ENCODE data around the gene ERGIC1. TPM values are rescaled to one million over a fixed set of nuclear protein-coding genes. Genes with fewer than 3 reads are reported as not detected.

The ERGIC1 gene
- polyA plus RNA-seq, 1 experiment, result 137 TPM

- no peaks in the 10 kb centered on the region for H3K27me3 ChIP-seq (ENCODE audit: control insufficient read depth, insufficient read depth, low read length)
- peak; percentile 44 for TF ChIP-seq CTCF (IDR thresholded peaks at IDR 0.05; ENCODE audit: low read depth, low read length)
- DNase-seq (ENCODE audit: low read depth, low spot score), result peak; percentile 86
- ChIA-PET POLR2A (interaction anchor here (0.8 to 2.4 kb wide), 7 partner anchors 11 to 164 kb away, joined by 3 to 24 read pairs (median 7); partner anchors contain the start of gene DUSP1), CTCF (interaction anchor here (0.6 to 7.2 kb wide), 10 partner anchors 9 to 222 kb away, joined by 3 to 80 read pairs (median 5); no protein-coding TSS in a partner anchor)
- peak overlapping the region; percentile 80 for H3K27ac ChIP-seq (ENCODE audit: low read depth, low read length)
- H3K4me3 ChIP-seq (ENCODE audit: low read depth, low read length), result no peak overlapping the region
- no peaks in the 10 kb centered on the region for H3K9me3 ChIP-seq (ENCODE audit: control insufficient read depth, insufficient read depth, low read length)
These were observed 95.4 kb downstream of the ERGIC1 start for GRCh38 chr5:172929371-172929838.

GRCh38 chr5:172931001-172931536 lies 97.0 kb downstream of the ERGIC1 start:
- DNase-seq (ENCODE audit: low read depth, low spot score), result peak; percentile 34
- Histone ChIP-seq H3K9me3 (ENCODE audit: control insufficient read depth, insufficient read depth, low read length) (no peaks in the 10 kb centered on the region), H3K4me3 (ENCODE audit: low read depth, low read length) (no peak overlapping the region), H3K27ac (ENCODE audit: low read depth, low read length) (peak overlapping the region; percentile 89), H3K27me3 (ENCODE audit: control insufficient read depth, insufficient read depth, low read length) (no peaks in the 10 kb centered on the region)
- ChIA-PET CTCF (interaction anchor here (0.5 to 8.3 kb wide), 14 partner anchors 9 to 225 kb away, joined by 3 to 157 read pairs (median 5); partner anchors contain the start of gene DUSP1), POLR2A (interaction anchor here (0.7 to 2.8 kb wide), 7 partner anchors 11 to 513 kb away, joined by 3 to 45 read pairs (median 4); partner anchors contain the start of gene DUSP1)
- no peak for TF ChIP-seq CTCF (IDR thresholded peaks at IDR 0.05; ENCODE audit: low read depth, low read length)

DNA sequence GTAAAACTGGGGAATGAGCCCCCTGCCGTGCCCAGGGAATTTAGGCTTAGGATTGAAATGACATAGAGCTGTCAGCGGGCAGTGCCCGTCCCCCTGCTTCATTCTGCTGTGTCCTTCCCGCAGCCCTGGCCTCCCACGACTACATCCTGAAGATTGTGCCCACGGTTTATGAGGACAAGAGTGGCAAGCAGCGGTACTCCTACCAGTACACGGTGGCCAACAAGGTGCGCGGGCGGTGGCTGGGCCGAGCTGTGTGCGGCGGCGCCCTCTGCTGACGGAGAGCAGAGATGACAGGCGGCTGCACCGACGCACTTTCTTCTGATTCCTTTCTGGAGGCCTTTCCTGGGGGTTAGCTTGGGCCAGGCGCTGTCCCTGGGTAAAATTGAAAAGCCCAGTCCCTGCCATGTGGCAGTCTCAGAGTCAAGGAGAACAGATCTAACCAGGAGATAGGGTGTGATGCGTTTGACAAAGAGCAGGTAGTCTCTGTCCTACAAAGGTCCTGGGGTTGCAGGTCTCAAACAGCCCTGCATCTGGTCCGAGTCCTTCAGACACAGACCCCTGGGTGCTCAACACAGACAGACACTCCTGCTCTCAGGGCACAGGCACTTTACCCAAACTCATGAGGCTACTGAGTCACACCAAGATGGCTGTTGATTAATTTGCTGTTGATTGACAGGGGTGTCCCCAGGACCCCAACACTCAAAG lies 98.4 kb downstream of the ERGIC1 start:
- DNase-seq (ENCODE audit: low read depth, low spot score), result no peak
- Histone ChIP-seq H3K27ac (ENCODE audit: low read depth, low read length) (peak overlapping the region; percentile 89), H3K4me3 (ENCODE audit: low read depth, low read length) (no peak overlapping the region), H3K27me3 (ENCODE audit: control insufficient read depth, insufficient read depth, low read length) (no peaks in the 10 kb centered on the region), H3K9me3 (ENCODE audit: control insufficient read depth, insufficient read depth, low read length) (no peaks in the 10 kb centered on the region)
- POLR2A ChIA-PET, result interaction anchor here (0.7 to 2.8 kb wide), 6 partner anchors 11 to 218 kb away, joined by 3 to 45 read pairs (median 4); partner anchors contain the start of gene DUSP1
- peak; percentile 96 for TF ChIP-seq CTCF (IDR thresholded peaks at IDR 0.05; ENCODE audit: low read depth, low read length)
- CTCF ChIA-PET, result interaction anchor here (0.6 to 8.3 kb wide), 27 partner anchors 9 to 240 kb away, joined by 3 to 157 read pairs (median 5); partner anchors contain the start of gene DUSP1

DNA sequence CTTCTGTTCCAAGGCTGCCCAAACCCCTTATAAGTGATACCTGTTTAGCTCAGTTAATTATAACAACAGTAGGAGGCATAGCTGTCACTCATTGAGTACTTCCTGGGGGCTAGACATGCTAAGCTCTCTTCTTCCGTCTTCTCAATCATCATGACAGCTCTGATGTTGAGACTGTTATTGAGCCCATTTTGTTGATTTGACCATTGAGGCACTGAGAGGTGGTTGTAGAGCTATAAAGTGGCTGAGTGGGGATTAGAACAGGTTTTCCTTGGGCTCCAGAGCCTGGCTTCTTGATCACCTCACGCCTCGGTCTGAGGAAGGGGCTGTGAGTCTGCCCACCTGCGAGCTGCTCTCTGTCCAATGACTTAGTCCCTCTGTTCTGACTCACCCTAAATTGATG lies 99.2 kb downstream of the ERGIC1 start:
- Histone ChIP-seq H3K9me3 (ENCODE audit: control insufficient read depth, insufficient read depth, low read length) (no peaks in the 10 kb centered on the region), H3K4me3 (ENCODE audit: low read depth, low read length) (no peak overlapping the region), H3K27ac (ENCODE audit: low read depth, low read length) (no peak overlapping the region), H3K27me3 (ENCODE audit: control insufficient read depth, insufficient read depth, low read length) (no peaks in the 10 kb centered on the region)
- no peak for DNase-seq (ENCODE audit: low read depth, low spot score)
- POLR2A ChIA-PET, result interaction anchor here (1.4 to 2.1 kb wide), 2 partner anchors 162 to 218 kb away, joined by 5 to 11 read pairs; partner anchors contain the start of gene DUSP1
- no peak for TF ChIP-seq CTCF (IDR thresholded peaks at IDR 0.05; ENCODE audit: low read depth, low read length)
- CTCF ChIA-PET, result interaction anchor here (0.8 to 8.3 kb wide), 15 partner anchors 21 to 236 kb away, joined by 3 to 157 read pairs (median 7); partner anchors contain the start of gene DUSP1

Data from AG04450 (cell line).